ENCODE results near the gene PRKAG2.

PRKAG2 gene

DNA sequence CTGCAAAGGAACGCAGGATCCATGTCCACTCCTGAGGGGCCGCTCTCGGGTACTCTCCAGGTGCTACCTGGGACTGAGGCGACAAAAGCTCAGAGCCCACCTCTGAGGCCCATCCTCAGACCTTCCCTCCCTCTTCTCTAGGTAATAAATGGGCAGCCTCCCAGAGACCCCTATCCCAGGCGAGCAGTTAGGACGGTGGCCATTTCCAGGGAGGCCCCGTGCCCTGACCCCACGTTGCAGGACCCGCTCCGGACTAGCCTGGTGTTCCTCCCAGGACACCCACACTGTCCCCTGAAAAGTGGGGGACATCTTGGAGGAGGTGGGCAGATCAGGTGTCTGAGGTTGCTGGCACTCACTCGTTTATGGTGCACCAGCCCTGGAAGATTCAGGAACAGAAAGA, 44.3 kb downstream of the PRKAG2 start:
- Histone ChIP-seq H3K9ac (ENCODE audit: low read length) (no peak overlapping the region), H3F3A (ENCODE audit: insufficient read depth) (no peaks in the 10 kb centered on the region), H3K9me3 (ENCODE audit: insufficient read depth, low read length) (no peaks in the 10 kb centered on the region), H3K36me3 (ENCODE audit: low read length) (no peaks in the 10 kb centered on the region), H2AFZ (ENCODE audit: low read depth, low read length, severe bottlenecking) (no peak overlapping the region), H3K9me2 (replicated peaks; ENCODE audit: insufficient read depth, low read length) (no peaks in the 10 kb centered on the region), H3K27ac (ENCODE audit: low read depth, low read length) (no peak overlapping the region), H3K27me3 (ENCODE audit: low read length) (no peaks in the 10 kb centered on the region), H3K4me3 (ENCODE audit: insufficient read depth, low read length, poor library complexity, severe bottlenecking) (no peak overlapping the region), H4K20me1 (ENCODE audit: low read depth, low read length) (no peaks in the 10 kb centered on the region), H3K4me2 (ENCODE audit: low read depth, low read length, poor library complexity, severe bottlenecking) (no peak overlapping the region), H3K79me2 (ENCODE audit: insufficient read depth, low read length) (no peaks in the 10 kb centered on the region)
- TF ChIP-seq, protein P1, sequence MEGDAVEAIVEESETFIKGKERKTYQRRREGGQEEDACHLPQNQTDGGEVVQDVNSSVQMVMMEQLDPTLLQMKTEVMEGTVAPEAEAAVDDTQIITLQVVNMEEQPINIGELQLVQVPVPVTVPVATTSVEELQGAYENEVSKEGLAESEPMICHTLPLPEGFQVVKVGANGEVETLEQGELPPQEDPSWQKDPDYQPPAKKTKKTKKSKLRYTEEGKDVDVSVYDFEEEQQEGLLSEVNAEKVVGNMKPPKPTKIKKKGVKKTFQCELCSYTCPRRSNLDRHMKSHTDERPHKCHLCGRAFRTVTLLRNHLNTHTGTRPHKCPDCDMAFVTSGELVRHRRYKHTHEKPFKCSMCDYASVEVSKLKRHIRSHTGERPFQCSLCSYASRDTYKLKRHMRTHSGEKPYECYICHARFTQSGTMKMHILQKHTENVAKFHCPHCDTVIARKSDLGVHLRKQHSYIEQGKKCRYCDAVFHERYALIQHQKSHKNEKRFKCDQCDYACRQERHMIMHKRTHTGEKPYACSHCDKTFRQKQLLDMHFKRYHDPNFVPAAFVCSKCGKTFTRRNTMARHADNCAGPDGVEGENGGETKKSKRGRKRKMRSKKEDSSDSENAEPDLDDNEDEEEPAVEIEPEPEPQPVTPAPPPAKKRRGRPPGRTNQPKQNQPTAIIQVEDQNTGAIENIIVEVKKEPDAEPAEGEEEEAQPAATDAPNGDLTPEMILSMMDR (IDR thresholded peaks at IDR 0.05; ENCODE audit: insufficient read depth, low read length, poor library complexity, severe bottlenecking) = no peak
- no peak for TF ChIP-seq EZH2phosphoT487 (conservative IDR thresholded peaks at IDR 0.05; ENCODE audit: low read length)

DNA sequence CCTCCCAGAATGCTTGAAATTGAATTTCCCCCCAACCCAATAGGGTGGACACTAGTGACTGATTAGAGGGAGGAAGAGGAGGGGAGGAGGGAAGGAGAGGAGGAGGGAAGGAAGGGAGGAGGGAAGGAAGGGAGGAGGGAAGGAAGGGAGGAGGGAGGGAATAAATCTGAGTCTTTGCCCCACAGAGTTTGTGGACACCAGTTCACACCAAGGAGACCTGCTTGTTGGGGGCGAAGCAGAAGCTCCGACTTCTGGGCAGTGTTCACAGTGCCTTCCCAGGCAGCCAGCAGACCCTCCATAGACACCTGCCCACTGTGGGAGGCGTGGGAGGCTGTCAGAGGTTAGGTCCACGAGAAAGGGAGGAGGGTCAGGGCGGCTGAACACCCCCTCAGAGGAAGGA, 44.8 kb downstream of the PRKAG2 start:
- Histone ChIP-seq H2AFZ (ENCODE audit: low read depth, low read length, severe bottlenecking) (no peak overlapping the region), H3K9me3 (ENCODE audit: insufficient read depth, low read length) (no peaks in the 10 kb centered on the region), H4K20me1 (ENCODE audit: low read depth, low read length) (no peaks in the 10 kb centered on the region), H3K27me3 (ENCODE audit: low read length) (no peaks in the 10 kb centered on the region), H3K9me2 (replicated peaks; ENCODE audit: insufficient read depth, low read length) (no peaks in the 10 kb centered on the region), H3K27ac (ENCODE audit: low read depth, low read length) (no peak overlapping the region), H3K4me3 (ENCODE audit: insufficient read depth, low read length, poor library complexity, severe bottlenecking) (no peak overlapping the region), H3K79me2 (ENCODE audit: insufficient read depth, low read length) (no peaks in the 10 kb centered on the region), H3K36me3 (ENCODE audit: low read length) (no peaks in the 10 kb centered on the region), H3K4me2 (ENCODE audit: low read depth, low read length, poor library complexity, severe bottlenecking) (no peak overlapping the region), H3K9ac (ENCODE audit: low read length) (no peak overlapping the region), H3F3A (ENCODE audit: insufficient read depth) (no peaks in the 10 kb centered on the region)
- TF ChIP-seq, protein P1 (IDR thresholded peaks at IDR 0.05; ENCODE audit: insufficient read depth, low read length, poor library complexity, severe bottlenecking) = no peak
- no peak for TF ChIP-seq EZH2phosphoT487 (conservative IDR thresholded peaks at IDR 0.05; ENCODE audit: low read length)

GRCh38 chr7:151831606-151832005, 45.3 kb downstream of the PRKAG2 start:
- H3F3A ChIP-seq (ENCODE audit: insufficient read depth) = no peaks in the 10 kb centered on the region
- no peak overlapping the region for H3K27ac ChIP-seq (ENCODE audit: low read depth, low read length)
- no peaks in the 10 kb centered on the region for H3K36me3 ChIP-seq (ENCODE audit: low read length)
- TF ChIP-seq, protein P1 (IDR thresholded peaks at IDR 0.05; ENCODE audit: insufficient read depth, low read length, poor library complexity, severe bottlenecking) = no peak
- no peak for TF ChIP-seq EZH2phosphoT487 (conservative IDR thresholded peaks at IDR 0.05; ENCODE audit: low read length)
- H3K4me3 ChIP-seq (ENCODE audit: insufficient read depth, low read length, poor library complexity, severe bottlenecking) = no peak overlapping the region
- no peaks in the 10 kb centered on the region for H3K27me3 ChIP-seq (ENCODE audit: low read length)
- no peaks in the 10 kb centered on the region for H3K9me2 ChIP-seq (replicated peaks; ENCODE audit: insufficient read depth, low read length)
- no peak overlapping the region for H2AFZ ChIP-seq (ENCODE audit: low read depth, low read length, severe bottlenecking)
- no peaks in the 10 kb centered on the region for H4K20me1 ChIP-seq (ENCODE audit: low read depth, low read length)
- no peaks in the 10 kb centered on the region for H3K79me2 ChIP-seq (ENCODE audit: insufficient read depth, low read length)
- H3K9me3 ChIP-seq (ENCODE audit: insufficient read depth, low read length) = no peaks in the 10 kb centered on the region
- no peak overlapping the region for H3K9ac ChIP-seq (ENCODE audit: low read length)
- no peak overlapping the region for H3K4me2 ChIP-seq (ENCODE audit: low read depth, low read length, poor library complexity, severe bottlenecking)
